Right lobe of liver (tissue), 4 donors: ENCODE measurements around the gene P2RY4.

Experiments
- CTCF ChIP-seq, 4 donors: fragments of 200-600 bp in 3 of 4; fragments of 450-650 bp in 1 of 4; IDR thresholded peaks; one replicate each; pipeline versions ENCODE4 v1.5.1 to v1.8.0; 2016 to 2022; ENCODE audit warnings: antibody characterized with exemption in 4 of 4, mild to moderate bottlenecking in 2 of 4
- POLR2A ChIP-seq: fragments of 450-650 bp; IDR thresholded peaks from one replicate; pipeline ENCODE4 v1.6.1; 2017; ENCODE audit warnings: antibody characterized with exemption, mild to moderate bottlenecking
- donor health status: DM: no; HTN: no; CAD: no.
- donor health status: DM: no; HTN: no; CAD: no.
- donor health status: DM: no; HTN: yes; CAD: no.

GRCh38 chrX:70257423-70258288 lies 2.3 kb downstream of the P2RY4 start:
- no peak for TF ChIP-seq CTCF (IDR thresholded peaks at IDR 0.05)
- TF ChIP-seq POLR2A, result no peak
